Rectal smooth muscle tissue (tissue), 1 donor: ENCODE measurements around the gene DMRTB1.

Source experiments
- H3K27ac ChIP-seq: one replicate; pipeline ENCODE4 v1.7.0; 2013; ENCODE audit warnings: low read depth, low read length, inconsistent platforms
- H3K27me3 ChIP-seq: one replicate; pipeline ENCODE4 v1.7.0; 2013; ENCODE audit warnings: low read length; ENCODE audit not compliant: control insufficient read depth, insufficient read depth
- H3K36me3 ChIP-seq: one replicate; pipeline ENCODE4 v1.7.0; 2013; ENCODE audit warnings: low read length; ENCODE audit not compliant: control insufficient read depth, insufficient read depth
- H3K4me1 ChIP-seq: one replicate; pipeline ENCODE4 v1.7.0; 2013; ENCODE audit warnings: low read length; ENCODE audit not compliant: control insufficient read depth, insufficient read depth
- H3K4me3 ChIP-seq: one replicate; pipeline ENCODE4 v1.7.0; 2013; ENCODE audit warnings: low read length
- H3K9ac ChIP-seq: one replicate; pipeline ENCODE4 v1.7.0; 2013; ENCODE audit warnings: low read length

Gene DMRTB1

GRCh38 chr1:53461323-53462044 lies 2.3 kb downstream of the DMRTB1 start:
- Histone ChIP-seq H3K36me3 (no peaks in the 10 kb centered on the region), H3K4me1 (no peaks in the 10 kb centered on the region), H3K9ac (no peak overlapping the region), H3K27me3 (no peaks in the 10 kb centered on the region), H3K4me3 (no peak overlapping the region), H3K27ac (no peak overlapping the region)

- Histone ChIP-seq H3K4me1 (no peaks in the 10 kb centered on the region), H3K36me3 (no peaks in the 10 kb centered on the region), H3K27ac (no peak overlapping the region), H3K9ac (no peak overlapping the region), H3K4me3 (no peak overlapping the region), H3K27me3 (no peaks in the 10 kb centered on the region)
These were observed 3.0 kb downstream of the DMRTB1 start for GRCh38 chr1:53462193-53462592.

- Histone ChIP-seq H3K36me3 (no peaks in the 10 kb centered on the region), H3K27me3 (no peaks in the 10 kb centered on the region), H3K9ac (no peak overlapping the region), H3K4me3 (no peak overlapping the region), H3K4me1 (no peaks in the 10 kb centered on the region), H3K27ac (no peak overlapping the region)
These were observed 3.7 kb downstream of the DMRTB1 start for GRCh38 chr1:53462769-53463501.

GRCh38 chr1:53463961-53464899 lies 5.0 kb downstream of the DMRTB1 start:
- no peaks in the 10 kb centered on the region for H3K4me1 ChIP-seq
- H3K27ac ChIP-seq, result no peak overlapping the region
- no peak overlapping the region for H3K4me3 ChIP-seq
- no peaks in the 10 kb centered on the region for H3K27me3 ChIP-seq
- no peaks in the 10 kb centered on the region for H3K36me3 ChIP-seq
- H3K9ac ChIP-seq, result no peak overlapping the region

GRCh38 chr1:53465023-53465957 lies 6.1 kb downstream of the DMRTB1 start:
- Histone ChIP-seq H3K27ac (no peak overlapping the region), H3K9ac (no peak overlapping the region), H3K27me3 (no peaks in the 10 kb centered on the region), H3K36me3 (no peaks in the 10 kb centered on the region), H3K4me3 (no peak overlapping the region), H3K4me1 (no peaks in the 10 kb centered on the region)

GRCh38 chr1:53467391-53467790 lies 8.2 kb downstream of the DMRTB1 start:
- Histone ChIP-seq H3K9ac (no peak overlapping the region), H3K27ac (no peak overlapping the region), H3K4me1 (no peaks in the 10 kb centered on the region), H3K36me3 (no peaks in the 10 kb centered on the region), H3K4me3 (no peak overlapping the region), H3K27me3 (no peaks in the 10 kb centered on the region)

- H3K9ac ChIP-seq, result no peak overlapping the region
- no peaks in the 10 kb centered on the region for H3K36me3 ChIP-seq
- no peaks in the 10 kb centered on the region for H3K27me3 ChIP-seq
- no peak overlapping the region for H3K4me3 ChIP-seq
- no peaks in the 10 kb centered on the region for H3K4me1 ChIP-seq
- no peak overlapping the region for H3K27ac ChIP-seq
These were observed 9.2 kb downstream of the DMRTB1 start for GRCh38 chr1:53468374-53468773.

GRCh38 chr1:53469373-53469772 lies 10.2 kb downstream of the DMRTB1 start:
- no peaks in the 10 kb centered on the region for H3K36me3 ChIP-seq
- H3K4me3 ChIP-seq, result no peak overlapping the region
- no peaks in the 10 kb centered on the region for H3K4me1 ChIP-seq
- H3K27me3 ChIP-seq, result no peaks in the 10 kb centered on the region
- no peak overlapping the region for H3K9ac ChIP-seq
- H3K27ac ChIP-seq, result no peak overlapping the region

GRCh38 chr1:53470155-53470554 lies 11.0 kb downstream of the DMRTB1 start:
- Histone ChIP-seq H3K9ac (no peak overlapping the region), H3K4me3 (no peak overlapping the region), H3K36me3 (no peaks in the 10 kb centered on the region), H3K27me3 (no peaks in the 10 kb centered on the region), H3K4me1 (no peaks in the 10 kb centered on the region), H3K27ac (no peak overlapping the region)

- no peak overlapping the region for H3K4me3 ChIP-seq
- no peaks in the 10 kb centered on the region for H3K36me3 ChIP-seq
- H3K4me1 ChIP-seq, result no peaks in the 10 kb centered on the region
- no peak overlapping the region for H3K9ac ChIP-seq
- H3K27ac ChIP-seq, result no peak overlapping the region
- H3K27me3 ChIP-seq, result no peaks in the 10 kb centered on the region
These were observed 11.4 kb downstream of the DMRTB1 start for GRCh38 chr1:53470584-53470983.

GRCh38 chr1:53471000-53471399 lies 11.8 kb downstream of the DMRTB1 start:
- no peaks in the 10 kb centered on the region for H3K36me3 ChIP-seq
- H3K4me1 ChIP-seq, result no peaks in the 10 kb centered on the region
- H3K4me3 ChIP-seq, result no peak overlapping the region
- H3K27me3 ChIP-seq, result no peaks in the 10 kb centered on the region
- no peak overlapping the region for H3K27ac ChIP-seq
- H3K9ac ChIP-seq, result no peak overlapping the region
